ENCODE results near the gene DNAAF8. TPM values are rescaled to one million over a fixed set of nuclear protein-coding genes. Genes with fewer than 3 reads are reported as not detected.

DNAAF8 gene
- total and polyA plus RNA-seq, 4 donors, result 1.2 to 6.0 (median 4.7) TPM

DNA sequence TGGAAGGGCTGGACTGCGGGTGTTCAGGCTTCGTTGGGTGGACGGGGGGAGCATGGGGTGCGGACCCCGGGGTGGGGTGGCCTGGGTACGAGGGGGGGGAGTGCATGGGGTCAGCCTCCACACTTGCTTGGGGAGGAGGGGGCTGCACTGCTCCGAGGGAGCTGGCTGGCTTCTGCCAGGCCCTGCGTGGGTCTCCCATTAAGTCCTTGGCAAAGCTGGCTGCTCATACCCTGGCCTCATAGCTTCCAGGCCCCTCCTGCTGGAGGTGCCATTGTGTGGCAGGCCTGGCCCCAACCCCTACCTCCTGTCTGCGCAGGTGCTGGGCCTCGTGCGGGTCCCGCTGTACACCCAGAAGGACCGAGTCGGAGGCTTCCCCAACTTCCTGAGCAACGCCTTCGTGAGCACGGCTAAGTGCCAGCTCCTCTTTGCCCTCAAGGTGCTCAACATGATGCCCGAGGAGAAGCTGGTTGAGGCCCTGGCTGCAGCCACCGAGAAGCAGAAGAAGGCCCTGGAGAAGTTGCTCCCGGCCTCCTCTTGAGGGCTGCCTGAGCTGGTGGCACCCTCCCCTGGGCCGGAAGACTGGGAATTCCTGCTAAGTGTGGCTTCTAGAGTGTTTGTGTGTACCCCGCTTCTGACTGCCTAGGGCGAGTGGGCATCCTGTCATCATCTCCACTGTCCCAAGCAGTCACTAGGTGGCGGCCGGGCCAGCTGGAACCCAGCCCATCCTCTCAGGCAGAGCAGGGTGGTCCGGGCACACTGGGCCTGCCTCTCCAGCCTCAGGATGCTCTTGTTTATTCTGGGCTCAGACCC is 39.5 kb upstream of the DNAAF8 start:
- Histone ChIP-seq H3K27me3 (ENCODE audit: control insufficient read depth, insufficient read depth, low read length) (no peaks in the 10 kb centered on the region), H3K27ac (ENCODE audit: low read depth, low read length) (no peak overlapping the region), H3K36me3 (ENCODE audit: control insufficient read depth, insufficient read depth, low read length) (peaks cover 78% of the 10 kb centered on the region), H3K4me1 (ENCODE audit: control insufficient read depth, insufficient read depth, low read length) (peaks cover 40% of the 10 kb centered on the region), H3K4me3 (ENCODE audit: low read depth, low read length) (peak overlapping the region; percentile 66), H3K9me3 (ENCODE audit: control insufficient read depth, insufficient read depth, low read length) (no peaks in the 10 kb centered on the region)
- DNase-seq (ENCODE audit: low read depth in 4 of 6, low spot score in 6 of 6), result peak in 2 of 6 donors; percentile 13 to 50
- WGBS (ENCODE audit: insufficient coverage), result 61% methylated on average over 23 of the region's 26 CpGs

- Histone ChIP-seq H3K4me1 (ENCODE audit: control insufficient read depth, insufficient read depth, low read length) (peaks cover 40% of the 10 kb centered on the region), H3K27me3 (ENCODE audit: control insufficient read depth, insufficient read depth, low read length) (no peaks in the 10 kb centered on the region), H3K36me3 (ENCODE audit: control insufficient read depth, insufficient read depth, low read length) (peaks cover 78% of the 10 kb centered on the region), H3K9me3 (ENCODE audit: control insufficient read depth, insufficient read depth, low read length) (no peaks in the 10 kb centered on the region), H3K4me3 (ENCODE audit: low read depth, low read length) (no peak overlapping the region), H3K27ac (ENCODE audit: low read depth, low read length) (no peak overlapping the region)
- WGBS (ENCODE audit: insufficient coverage), result 56% methylated on average over 12 of the region's 12 CpGs
- DNase-seq (ENCODE audit: low read depth in 4 of 6, low spot score in 6 of 6), result no peak
These were observed 38.7 kb upstream of the DNAAF8 start for GRCh38 chr16:4695473-4696171.

GRCh38 chr16:4696172-4696904 is 38.0 kb upstream of the DNAAF8 start:
- no peaks in the 10 kb centered on the region for H3K9me3 ChIP-seq (ENCODE audit: control insufficient read depth, insufficient read depth, low read length)
- no peak overlapping the region for H3K27ac ChIP-seq (ENCODE audit: low read depth, low read length)
- no peak overlapping the region for H3K4me3 ChIP-seq (ENCODE audit: low read depth, low read length)
- H3K4me1 ChIP-seq (ENCODE audit: control insufficient read depth, insufficient read depth, low read length), result peaks cover 40% of the 10 kb centered on the region
- peaks cover 79% of the 10 kb centered on the region for H3K36me3 ChIP-seq (ENCODE audit: control insufficient read depth, insufficient read depth, low read length)
- WGBS (ENCODE audit: insufficient coverage), result 76% methylated on average over 19 of the region's 19 CpGs
- H3K27me3 ChIP-seq (ENCODE audit: control insufficient read depth, insufficient read depth, low read length), result no peaks in the 10 kb centered on the region
- no peak for DNase-seq (ENCODE audit: low read depth in 4 of 6, low spot score in 6 of 6)

DNA sequence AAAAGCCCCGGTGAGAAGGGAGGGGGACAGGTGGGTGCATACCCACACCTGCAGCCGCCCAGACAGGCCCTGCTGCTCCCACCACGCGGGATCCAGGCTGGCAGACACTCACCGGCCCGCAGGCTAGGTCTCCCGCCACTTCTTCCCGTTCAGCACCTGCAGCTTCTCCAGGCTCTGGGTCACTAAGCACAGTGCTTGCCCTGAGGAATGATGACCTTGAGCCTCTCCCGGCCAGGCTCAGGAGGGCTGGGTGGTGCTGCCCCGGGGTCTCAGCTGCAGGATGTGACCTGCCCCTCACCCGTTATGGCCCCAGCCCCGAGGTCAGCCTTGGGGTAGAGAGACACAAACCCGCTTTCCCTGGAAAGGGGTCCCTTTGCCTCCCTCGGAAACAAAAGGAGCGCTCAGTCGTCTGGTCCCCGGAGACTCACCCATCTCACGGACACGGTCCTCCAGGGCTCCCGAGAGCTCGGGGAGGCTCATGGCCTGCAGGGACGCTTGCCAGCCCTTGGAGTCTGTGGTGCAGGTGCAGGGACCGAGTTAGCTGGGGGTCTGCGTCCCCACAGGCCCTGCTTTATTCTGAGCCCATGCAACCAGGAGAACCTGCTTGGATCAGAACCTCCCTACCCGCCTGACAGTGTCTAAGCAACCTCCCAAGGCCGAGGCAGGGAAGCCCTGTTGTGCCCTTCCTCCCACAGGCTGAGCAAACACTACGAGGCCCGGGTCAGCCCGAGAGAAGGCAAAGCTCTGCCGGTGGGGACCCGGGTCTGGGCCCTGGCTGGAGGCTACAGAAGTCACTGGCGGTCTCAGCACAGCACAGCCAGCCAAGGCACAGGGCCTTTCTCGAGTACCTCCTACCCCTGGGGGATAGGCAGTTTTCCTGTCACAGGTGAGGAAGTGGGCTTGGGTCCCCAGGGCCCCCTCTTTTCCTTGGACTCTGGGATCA is 37.2 kb upstream of the DNAAF8 start:
- peaks cover 79% of the 10 kb centered on the region for H3K36me3 ChIP-seq (ENCODE audit: control insufficient read depth, insufficient read depth, low read length)
- no peak overlapping the region for H3K4me3 ChIP-seq (ENCODE audit: low read depth, low read length)
- 87% methylated on average over 33 of the region's 33 CpGs for WGBS (ENCODE audit: insufficient coverage)
- no peaks in the 10 kb centered on the region for H3K9me3 ChIP-seq (ENCODE audit: control insufficient read depth, insufficient read depth, low read length)
- H3K27ac ChIP-seq (ENCODE audit: low read depth, low read length), result no peak overlapping the region
- no peaks in the 10 kb centered on the region for H3K27me3 ChIP-seq (ENCODE audit: control insufficient read depth, insufficient read depth, low read length)
- no peak for DNase-seq (ENCODE audit: low read depth in 4 of 6, low spot score in 6 of 6)
- peaks cover 32% of the 10 kb centered on the region for H3K4me1 ChIP-seq (ENCODE audit: control insufficient read depth, insufficient read depth, low read length)

DNA sequence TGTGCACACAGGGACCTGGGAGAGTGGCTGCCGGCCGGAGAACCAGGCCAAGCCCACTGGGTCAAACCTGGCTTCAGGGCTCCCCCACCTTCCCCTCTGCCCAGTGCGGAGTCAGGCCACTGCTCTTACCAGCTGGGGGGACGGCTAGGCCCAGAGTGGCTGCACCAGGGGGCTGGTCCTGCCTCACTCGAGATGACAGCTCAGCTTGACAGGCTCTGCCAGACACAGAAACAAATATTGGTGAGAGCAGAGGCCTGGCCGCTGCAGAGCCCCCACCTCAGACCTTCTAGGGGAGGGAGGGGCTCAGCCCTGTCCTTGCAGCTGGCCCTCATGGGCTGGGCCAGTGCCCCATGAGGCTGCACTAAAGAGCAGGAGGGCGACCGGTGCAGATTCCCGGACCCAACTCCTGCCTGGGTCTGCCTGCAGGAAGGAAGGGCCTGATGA is 36.5 kb upstream of the DNAAF8 start:
- Histone ChIP-seq H3K4me3 (ENCODE audit: low read depth, low read length) (no peak overlapping the region), H3K27ac (ENCODE audit: low read depth, low read length) (no peak overlapping the region), H3K9me3 (ENCODE audit: control insufficient read depth, insufficient read depth, low read length) (no peaks in the 10 kb centered on the region), H3K36me3 (ENCODE audit: control insufficient read depth, insufficient read depth, low read length) (peaks cover 79% of the 10 kb centered on the region), H3K27me3 (ENCODE audit: control insufficient read depth, insufficient read depth, low read length) (no peaks in the 10 kb centered on the region), H3K4me1 (ENCODE audit: control insufficient read depth, insufficient read depth, low read length) (peaks cover 25% of the 10 kb centered on the region)
- no peak for DNase-seq (ENCODE audit: low read depth in 4 of 6, low spot score in 6 of 6)
- 90% methylated on average over 6 of the region's 9 CpGs for WGBS (ENCODE audit: insufficient coverage)

DNA sequence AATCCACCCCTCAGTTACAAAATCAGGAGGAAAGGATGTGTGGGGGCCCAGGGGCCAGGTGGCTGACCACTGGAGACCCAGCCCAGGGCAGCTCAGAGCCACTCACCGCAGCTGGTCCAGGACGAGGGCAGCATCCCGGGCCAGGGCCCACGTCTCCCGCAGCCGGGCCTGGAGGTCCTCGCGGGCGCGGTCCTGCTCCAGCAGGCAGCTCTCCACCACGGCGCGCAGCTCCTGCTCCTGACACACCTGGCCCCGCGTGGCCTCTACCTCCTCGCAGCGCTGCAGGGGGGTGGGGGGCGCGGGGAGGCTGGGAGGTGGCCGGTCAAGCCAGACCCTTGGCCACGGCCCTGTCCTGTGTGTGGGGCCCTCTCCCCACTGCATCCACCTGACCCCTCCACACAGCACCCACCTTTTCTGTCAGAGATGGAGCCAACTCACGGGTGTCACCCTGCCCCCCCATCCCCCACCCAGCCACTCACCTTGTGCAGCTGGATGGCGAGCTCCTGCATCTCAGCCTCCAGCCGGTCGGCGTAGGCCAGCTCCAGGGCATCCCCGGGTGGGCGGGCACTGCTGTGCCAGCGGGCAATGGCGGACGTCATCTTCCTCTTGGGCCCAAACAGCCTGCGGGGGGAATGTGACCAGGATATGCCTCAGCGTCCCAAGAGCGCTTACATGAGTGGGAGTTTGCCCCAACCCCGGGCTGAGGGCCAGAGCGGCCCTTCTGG is 35.9 kb upstream of the DNAAF8 start:
- Histone ChIP-seq H3K27ac (ENCODE audit: low read depth, low read length) (no peak overlapping the region), H3K36me3 (ENCODE audit: control insufficient read depth, insufficient read depth, low read length) (peaks cover 82% of the 10 kb centered on the region), H3K4me1 (ENCODE audit: control insufficient read depth, insufficient read depth, low read length) (peaks cover 21% of the 10 kb centered on the region), H3K4me3 (ENCODE audit: low read depth, low read length) (no peak overlapping the region), H3K27me3 (ENCODE audit: control insufficient read depth, insufficient read depth, low read length) (no peaks in the 10 kb centered on the region), H3K9me3 (ENCODE audit: control insufficient read depth, insufficient read depth, low read length) (no peaks in the 10 kb centered on the region)
- 91% methylated on average over 36 of the region's 36 CpGs for WGBS (ENCODE audit: insufficient coverage)
- no peak for DNase-seq (ENCODE audit: low read depth in 4 of 6, low spot score in 6 of 6)

- Histone ChIP-seq H3K27ac (ENCODE audit: low read depth, low read length) (no peak overlapping the region), H3K27me3 (ENCODE audit: control insufficient read depth, insufficient read depth, low read length) (no peaks in the 10 kb centered on the region), H3K4me1 (ENCODE audit: control insufficient read depth, insufficient read depth, low read length) (peaks cover 21% of the 10 kb centered on the region), H3K9me3 (ENCODE audit: control insufficient read depth, insufficient read depth, low read length) (no peaks in the 10 kb centered on the region), H3K4me3 (ENCODE audit: low read depth, low read length) (no peak overlapping the region), H3K36me3 (ENCODE audit: control insufficient read depth, insufficient read depth, low read length) (peaks cover 88% of the 10 kb centered on the region)
- 92% methylated on average over 17 of the region's 19 CpGs for WGBS (ENCODE audit: insufficient coverage)
- no peak for DNase-seq (ENCODE audit: low read depth in 4 of 6, low spot score in 6 of 6)
These were observed 35.2 kb upstream of the DNAAF8 start for GRCh38 chr16:4699046-4699556.

DNA sequence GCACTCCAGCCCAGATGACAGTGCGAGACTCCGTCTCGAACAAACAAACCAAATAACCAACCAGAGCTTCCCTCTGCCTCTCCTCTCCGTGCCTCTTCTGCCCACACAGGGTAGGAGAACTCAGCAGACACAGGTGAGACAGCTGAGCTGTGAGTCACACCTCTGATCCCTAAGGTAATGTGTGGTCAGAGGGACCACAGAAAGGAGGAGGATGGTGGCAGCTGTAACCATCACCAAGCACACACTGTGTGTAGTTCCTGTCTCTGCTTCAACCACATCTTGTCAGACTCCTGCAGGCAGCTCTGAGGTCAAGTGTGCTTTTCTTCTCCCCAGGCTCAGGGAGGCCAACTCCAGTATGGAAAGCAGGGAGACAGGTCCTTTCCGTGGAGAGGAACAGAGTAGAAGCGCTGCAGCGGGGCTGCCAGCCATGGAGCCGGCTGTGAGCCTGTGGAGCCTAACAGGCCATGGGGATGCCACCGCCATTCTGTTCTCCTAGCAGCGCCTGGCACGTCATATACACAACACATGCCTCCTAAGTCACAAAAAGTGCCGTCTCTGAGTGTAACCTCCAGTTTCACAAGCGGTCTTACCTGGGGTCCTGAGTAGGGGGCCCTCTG is 33.8 kb upstream of the DNAAF8 start:
- Histone ChIP-seq H3K36me3 (ENCODE audit: control insufficient read depth, insufficient read depth, low read length) (peaks cover 92% of the 10 kb centered on the region), H3K9me3 (ENCODE audit: control insufficient read depth, insufficient read depth, low read length) (no peaks in the 10 kb centered on the region), H3K27ac (ENCODE audit: low read depth, low read length) (no peak overlapping the region), H3K4me1 (ENCODE audit: control insufficient read depth, insufficient read depth, low read length) (peaks cover 9% of the 10 kb centered on the region), H3K27me3 (ENCODE audit: control insufficient read depth, insufficient read depth, low read length) (no peaks in the 10 kb centered on the region), H3K4me3 (ENCODE audit: low read depth, low read length) (no peak overlapping the region)
- 94% methylated on average over 9 of the region's 13 CpGs for WGBS (ENCODE audit: insufficient coverage)
- DNase-seq (ENCODE audit: low read depth in 4 of 6, low spot score in 6 of 6), result no peak

Measured in spinal cord (tissue), 10 donors.